CD4-positive, alpha-beta T cell (primary cell): ENCODE data around the gene IFFO2. TPM values are rescaled to one million over a fixed set of nuclear protein-coding genes. Genes with fewer than 3 reads are reported as not detected.

Experiments
- ATAC-seq: fragments of 200-7000 bp; cut with Tn5 transposase; one replicate; pipeline ENCODE4 v1.10.0; 2022; ENCODE audit warnings: mild to moderate bottlenecking; ENCODE audit not compliant: poor library complexity
- CTCF ChIA-PET: fragments of 350-600 bp; sonication (Branson Sonifier 250); formaldehyde crosslinking; loops from one replicate; lab custom pipeline; 2021; ENCODE audit warnings: antibody characterized with exemption, inconsistent platforms; lab: Charles Lee
- POLR2A ChIA-PET: fragments of 350-600 bp; sonication (Branson Sonifier 250); formaldehyde crosslinking; loops from one replicate; lab custom pipeline; 2021; ENCODE audit warnings: antibody characterized with exemption, inconsistent platforms; lab: Charles Lee
- DNase-seq, 14 experiments: peaks; one replicate each; pipeline ENCODE4 v3.0.0-alpha.2; 2013 to 2020; ENCODE audit warnings: mixed read lengths in 2 of 14
- H3K27ac ChIP-seq, 2 donors: one replicate each; pipeline versions ENCODE4 v1.5.1 to v1.7.0; 2013; ENCODE audit warnings: low read length in 2 of 2, low read depth in 1 of 2, mild to moderate bottlenecking in 1 of 2
- H3K27me3 ChIP-seq, 2 experiments: 1 replicate in 1 of 2; 2 replicates in 1 of 2; pipeline versions ENCODE4 v1.6.1 to v1.7.0; 2013; ENCODE audit warnings: low read length in 2 of 2, control low read depth in 1 of 2, mild to moderate bottlenecking in 1 of 2, moderate library complexity in 1 of 2; ENCODE audit not compliant: insufficient read depth in 2 of 2, control insufficient read depth in 1 of 2
- H3K36me3 ChIP-seq: one replicate; pipeline ENCODE4 v1.6.1; 2013; ENCODE audit warnings: low read length, control low read depth; ENCODE audit not compliant: insufficient read depth
- H3K4me1 ChIP-seq: one replicate; pipeline ENCODE4 v1.6.1; 2013; ENCODE audit warnings: low read length, control low read depth; ENCODE audit not compliant: insufficient read depth
- H3K4me3 ChIP-seq: one replicate; pipeline ENCODE4 v1.5.1; 2013; ENCODE audit warnings: mild to moderate bottlenecking, low read length, moderate library complexity
- H3K9me3 ChIP-seq, 2 experiments: 1 replicate in 1 of 2; 2 replicates in 1 of 2; pipeline versions ENCODE4 v1.6.1 to v1.7.0; 2013; ENCODE audit warnings: low read length in 2 of 2, mild to moderate bottlenecking in 2 of 2, control low read depth in 1 of 2, moderate library complexity in 1 of 2; ENCODE audit not compliant: control insufficient read depth in 1 of 2, insufficient read depth in 1 of 2
- H3K27ac Mint-ChIP-seq: one replicate; pipeline ENCODE4 v1.8.0; 2020; ENCODE audit warnings: mixed read lengths
- H3K27me3 Mint-ChIP-seq: one replicate; pipeline ENCODE4 v1.8.0; 2021; ENCODE audit warnings: mixed read lengths
- H3K36me3 Mint-ChIP-seq: one replicate; pipeline ENCODE4 v1.8.0; 2021; ENCODE audit warnings: low read depth, mixed read lengths
- H3K4me1 Mint-ChIP-seq: one replicate; pipeline ENCODE4 v1.8.0; 2021; ENCODE audit warnings: low read depth, mixed read lengths
- H3K4me3 Mint-ChIP-seq: one replicate; pipeline ENCODE4 v1.8.0; 2020; ENCODE audit warnings: mild to moderate bottlenecking, mixed read lengths
- H3K9me3 Mint-ChIP-seq: one replicate; pipeline ENCODE4 v1.8.0; 2020; ENCODE audit warnings: mixed read lengths
- intact Hi-C, 2 experiments: fragments of 100-400 bp; cut with DNase I in 1 of 2; cut with micrococcal nuclease in 1 of 2; formaldehyde crosslinking; loops; one replicate each; pipeline versions ENCODE4 v1.15.1 to v1.9.0; 2023 to 2025; cut with DNase I, micrococcal nuclease
- total RNA-seq, 174 experiments: library from RNA in 2 of 174; stranded (reverse) in 2 of 174; gene quantifications; one replicate each; pipeline ENCODE4 v1.2.3 and lab custom pipeline; 2021 to 2026
- TF ChIP-seq, protein P1 (sequence below): fragments of 200-600 bp; IDR thresholded peaks from one replicate; pipeline ENCODE4 v1.8.0; 2022; ENCODE audit warnings: antibody characterized with exemption, mild to moderate bottlenecking

IFFO2 gene
- total RNA-seq, 2 experiments from 2014 or later: 106 to 112 TPM

- Mint-ChIP-seq H3K4me1 (peaks cover 83% of the 10 kb centered on the region), H3K27ac (no peak overlapping the region), H3K27me3 (no peaks in the 10 kb centered on the region), H3K9me3 (no peaks in the 10 kb centered on the region), H3K4me3 (no peak overlapping the region), H3K36me3 (no peaks in the 10 kb centered on the region)
- CTCF ChIA-PET: no interaction called here
- DNase-seq (no peak), ATAC-seq (no peak)
- Histone ChIP-seq H3K27me3 (no peaks in the 10 kb centered on the region), H3K4me1 (peaks cover 98% of the 10 kb centered on the region), H3K27ac (peak overlapping the region; percentile 24 to 40), H3K9me3 (no peaks in the 10 kb centered on the region), H3K4me3 (no peak overlapping the region), H3K36me3 (peaks cover 13% of the 10 kb centered on the region)
- intact Hi-C loops: no loop called here
- TF ChIP-seq, protein P1, sequence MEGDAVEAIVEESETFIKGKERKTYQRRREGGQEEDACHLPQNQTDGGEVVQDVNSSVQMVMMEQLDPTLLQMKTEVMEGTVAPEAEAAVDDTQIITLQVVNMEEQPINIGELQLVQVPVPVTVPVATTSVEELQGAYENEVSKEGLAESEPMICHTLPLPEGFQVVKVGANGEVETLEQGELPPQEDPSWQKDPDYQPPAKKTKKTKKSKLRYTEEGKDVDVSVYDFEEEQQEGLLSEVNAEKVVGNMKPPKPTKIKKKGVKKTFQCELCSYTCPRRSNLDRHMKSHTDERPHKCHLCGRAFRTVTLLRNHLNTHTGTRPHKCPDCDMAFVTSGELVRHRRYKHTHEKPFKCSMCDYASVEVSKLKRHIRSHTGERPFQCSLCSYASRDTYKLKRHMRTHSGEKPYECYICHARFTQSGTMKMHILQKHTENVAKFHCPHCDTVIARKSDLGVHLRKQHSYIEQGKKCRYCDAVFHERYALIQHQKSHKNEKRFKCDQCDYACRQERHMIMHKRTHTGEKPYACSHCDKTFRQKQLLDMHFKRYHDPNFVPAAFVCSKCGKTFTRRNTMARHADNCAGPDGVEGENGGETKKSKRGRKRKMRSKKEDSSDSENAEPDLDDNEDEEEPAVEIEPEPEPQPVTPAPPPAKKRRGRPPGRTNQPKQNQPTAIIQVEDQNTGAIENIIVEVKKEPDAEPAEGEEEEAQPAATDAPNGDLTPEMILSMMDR: no peak
- POLR2A ChIA-PET: interaction anchor here (0.7 to 2.8 kb wide), 4 partner anchors 9 to 36 kb away, joined by 3 to 10 read pairs (median 3); partner anchors contain the start of gene ALDH4A1
These were observed 17.8 kb downstream of the IFFO2 start for GRCh38 chr1:18938707-18939070.

GRCh38 chr1:18938008-18938706 is 18.3 kb downstream of the IFFO2 start:
- no peaks in the 10 kb centered on the region for H3K27me3 Mint-ChIP-seq
- peak overlapping the region; percentile 13 to 40 for H3K27ac ChIP-seq
- TF ChIP-seq, protein P1: no peak
- no peak overlapping the region for H3K4me3 Mint-ChIP-seq
- no peaks in the 10 kb centered on the region for H3K36me3 Mint-ChIP-seq
- no peaks in the 10 kb centered on the region for H3K9me3 Mint-ChIP-seq
- peak overlapping the region; percentile 42 for H3K27ac Mint-ChIP-seq
- peaks cover 80% of the 10 kb centered on the region for H3K4me1 Mint-ChIP-seq
- ATAC-seq (no peak), DNase-seq (no peak)
- POLR2A ChIA-PET: interaction anchor here (0.9 to 2.8 kb wide), 3 partner anchors 8 to 35 kb away, joined by 3 to 10 read pairs (median 3); partner anchors contain the start of gene ALDH4A1
- H3K4me1 ChIP-seq: peaks cover 98% of the 10 kb centered on the region
- CTCF ChIA-PET: no interaction called here
- H3K9me3 ChIP-seq: no peaks in the 10 kb centered on the region
- peaks cover 8% of the 10 kb centered on the region for H3K36me3 ChIP-seq
- no peak overlapping the region for H3K4me3 ChIP-seq
- intact Hi-C loops: no loop called here
- H3K27me3 ChIP-seq: no peaks in the 10 kb centered on the region

- H3K27ac Mint-ChIP-seq: peak overlapping the region; percentile 42
- Histone ChIP-seq H3K9me3 (no peaks in the 10 kb centered on the region), H3K27me3 (no peaks in the 10 kb centered on the region), H3K4me1 (peaks cover 98% of the 10 kb centered on the region), H3K36me3 (peaks cover 5% of the 10 kb centered on the region), H3K27ac (no peak overlapping the region), H3K4me3 (no peak overlapping the region)
- DNase-seq: no peak
- no peak for ATAC-seq
- intact Hi-C loops: no loop called here
- ChIA-PET CTCF (interaction anchor here (0.6 kb wide), 1 partner anchor 302 kb away, joined by 3 read pairs; no protein-coding TSS in a partner anchor), POLR2A (interaction anchor here (2.8 kb wide), 2 partner anchors 10 to 13 kb away, joined by 7 to 10 read pairs; no protein-coding TSS in a partner anchor)
- no peaks in the 10 kb centered on the region for H3K27me3 Mint-ChIP-seq
- H3K4me1 Mint-ChIP-seq: peaks cover 80% of the 10 kb centered on the region
- no peaks in the 10 kb centered on the region for H3K9me3 Mint-ChIP-seq
- peaks cover 2% of the 10 kb centered on the region for H3K36me3 Mint-ChIP-seq
- TF ChIP-seq, protein P1: no peak
- no peak overlapping the region for H3K4me3 Mint-ChIP-seq
These were observed 18.9 kb downstream of the IFFO2 start for GRCh38 chr1:18937539-18937938.
